GM19025 (cell line): Measurements from ENCODE around the gene TEKT2.

Experiments used
- ATAC-seq: cut with Tn5 transposase; IDR thresholded peaks from one replicate; pipeline ENCODE4 v1.9.1; 2021; ENCODE audit warnings: mild to moderate bottlenecking, low read depth, moderate library complexity; ENCODE audit not compliant: unreplicated experiment

The TEKT2 gene

GRCh38 chr1:36099681-36100341 lies 15.9 kb downstream of the TEKT2 start:
- ATAC-seq: no peak

DNA sequence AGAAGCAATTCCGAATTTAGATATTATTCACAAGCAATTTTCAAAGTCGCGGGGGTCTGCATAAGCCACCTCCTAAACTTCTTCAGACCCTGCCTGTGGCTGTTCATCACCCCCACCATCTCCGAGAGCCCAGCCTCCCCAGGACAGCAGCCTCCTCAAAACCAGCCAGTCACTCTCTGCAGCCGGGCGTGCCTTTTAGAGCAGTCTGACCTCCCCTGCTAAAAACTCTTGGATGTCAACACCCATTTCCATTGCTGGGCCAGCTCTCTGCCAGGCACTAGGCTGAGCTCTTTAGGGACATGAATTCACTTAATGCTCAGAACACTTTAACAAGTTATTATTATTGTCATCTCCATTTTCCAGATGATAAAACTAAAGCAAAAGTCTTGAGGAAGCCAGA lies 16.5 kb downstream of the TEKT2 start:
- no peak for ATAC-seq

DNA sequence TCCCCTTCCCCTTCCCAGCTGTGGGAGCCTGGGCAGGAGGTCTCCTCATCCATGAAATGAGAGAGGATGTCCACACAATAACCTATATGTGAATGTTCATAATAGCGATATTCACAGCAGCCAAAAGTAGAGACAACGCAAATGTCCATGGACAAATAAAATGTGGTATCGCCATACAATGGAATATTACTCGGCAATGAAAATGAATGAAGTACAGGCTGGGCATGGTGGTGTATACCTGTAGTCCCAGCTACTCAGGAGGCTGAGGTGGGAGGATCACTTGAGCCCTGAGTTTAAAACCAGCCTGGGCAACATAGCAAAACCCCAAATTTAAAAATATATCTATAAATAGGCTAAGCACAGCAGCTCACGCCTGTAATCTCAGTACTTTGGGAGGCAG lies 17.7 kb downstream of the TEKT2 start:
- ATAC-seq: no peak

DNA sequence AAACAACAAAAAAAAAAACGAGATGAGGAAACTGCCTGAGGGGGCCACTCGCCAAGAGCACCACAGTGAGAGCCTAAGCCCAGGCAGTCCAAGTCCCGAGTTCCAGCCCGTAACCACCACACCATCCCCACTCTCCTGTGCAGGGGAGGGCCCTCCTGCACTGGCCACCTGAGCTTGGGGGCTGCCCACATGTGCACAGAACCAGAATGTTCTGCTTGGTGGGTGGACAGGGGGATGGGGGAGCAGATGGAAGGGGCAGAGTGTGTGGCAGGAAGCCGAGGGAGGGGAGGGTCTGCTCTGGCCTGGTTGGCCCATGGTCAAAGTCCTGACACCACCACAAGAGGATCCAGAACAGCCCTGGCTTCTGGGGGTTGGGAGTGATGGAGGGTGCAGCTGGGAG lies 22.4 kb downstream of the TEKT2 start:
- no peak for ATAC-seq

GRCh38 chr1:36107394-36107793 lies 23.5 kb downstream of the TEKT2 start:
- no peak for ATAC-seq

- ATAC-seq: no peak
Measured at GRCh38 chr1:36108314-36108713, 24.4 kb downstream of the TEKT2 start.

- no peak for ATAC-seq
Measured at GRCh38 chr1:36109041-36109679, 25.3 kb downstream of the TEKT2 start.

GRCh38 chr1:36111151-36111550 lies 27.3 kb downstream of the TEKT2 start:
- no peak for ATAC-seq

DNA sequence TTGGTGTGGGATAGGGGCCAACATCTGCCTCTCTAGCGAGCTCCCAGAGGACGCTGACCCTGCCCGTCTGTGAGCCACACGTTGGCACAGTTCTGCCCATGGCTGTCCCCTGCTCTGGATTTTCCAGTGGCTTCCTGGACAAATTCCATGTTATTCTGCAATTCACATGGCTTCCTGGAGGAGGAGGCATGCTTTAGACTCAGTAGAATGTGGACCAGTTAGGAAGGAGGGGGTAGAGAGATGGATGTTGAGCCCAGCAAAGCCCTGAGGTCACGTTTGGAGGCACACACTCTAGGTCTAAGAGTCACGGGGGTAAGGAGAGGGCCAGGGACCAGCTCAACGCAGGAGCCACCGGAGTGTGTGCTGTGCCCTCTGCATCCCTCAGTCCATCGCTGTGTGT lies 28.9 kb downstream of the TEKT2 start:
- ATAC-seq: no peak

DNA sequence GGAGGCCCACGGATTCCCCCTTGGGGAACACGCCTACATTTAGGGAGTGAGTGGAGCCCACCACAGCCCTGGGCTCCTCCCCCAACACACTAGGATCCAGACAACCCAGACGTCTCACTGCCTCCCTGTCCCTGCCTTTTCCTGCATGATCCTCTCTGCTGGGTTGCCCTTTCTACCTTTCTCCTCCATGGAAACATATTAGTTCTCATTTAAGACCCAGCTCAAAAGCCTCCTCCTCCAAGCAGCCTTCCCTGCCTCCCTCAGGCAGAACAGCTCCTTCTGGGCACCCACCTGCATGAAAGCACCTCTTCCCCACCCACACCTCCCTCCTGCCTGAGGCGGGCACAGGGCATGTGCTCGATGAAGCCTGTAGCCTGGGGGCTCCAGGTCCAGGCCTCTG lies 30.5 kb downstream of the TEKT2 start:
- ATAC-seq: no peak

DNA sequence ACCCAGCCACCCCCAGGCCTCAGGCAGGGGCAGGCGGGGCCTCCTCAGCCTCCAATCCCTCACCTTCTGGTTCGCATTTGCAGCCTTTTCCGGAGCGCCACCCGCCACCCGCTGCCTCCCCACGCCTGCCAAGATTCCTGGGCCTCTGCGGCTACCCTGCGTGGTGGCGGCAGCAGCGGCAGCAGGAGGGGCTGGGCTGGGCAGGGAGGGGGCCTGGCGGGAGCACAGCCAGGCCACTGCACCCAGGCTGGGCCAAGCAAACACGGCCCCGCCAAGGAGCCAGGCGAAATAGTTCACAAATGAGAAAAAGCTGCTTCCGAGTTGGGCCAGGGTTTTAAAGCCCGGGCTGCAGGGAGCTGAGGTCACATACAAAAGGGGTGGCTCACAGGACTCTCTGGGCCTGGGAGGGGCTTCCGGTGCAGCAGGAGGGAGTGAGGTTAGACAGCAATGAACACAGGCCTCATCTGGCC lies 31.3 kb downstream of the TEKT2 start:
- no peak for ATAC-seq

GRCh38 chr1:36115931-36116330 lies 32.0 kb downstream of the TEKT2 start:
- no peak for ATAC-seq

GRCh38 chr1:36116901-36117300 lies 33.0 kb downstream of the TEKT2 start:
- ATAC-seq: no peak

DNA sequence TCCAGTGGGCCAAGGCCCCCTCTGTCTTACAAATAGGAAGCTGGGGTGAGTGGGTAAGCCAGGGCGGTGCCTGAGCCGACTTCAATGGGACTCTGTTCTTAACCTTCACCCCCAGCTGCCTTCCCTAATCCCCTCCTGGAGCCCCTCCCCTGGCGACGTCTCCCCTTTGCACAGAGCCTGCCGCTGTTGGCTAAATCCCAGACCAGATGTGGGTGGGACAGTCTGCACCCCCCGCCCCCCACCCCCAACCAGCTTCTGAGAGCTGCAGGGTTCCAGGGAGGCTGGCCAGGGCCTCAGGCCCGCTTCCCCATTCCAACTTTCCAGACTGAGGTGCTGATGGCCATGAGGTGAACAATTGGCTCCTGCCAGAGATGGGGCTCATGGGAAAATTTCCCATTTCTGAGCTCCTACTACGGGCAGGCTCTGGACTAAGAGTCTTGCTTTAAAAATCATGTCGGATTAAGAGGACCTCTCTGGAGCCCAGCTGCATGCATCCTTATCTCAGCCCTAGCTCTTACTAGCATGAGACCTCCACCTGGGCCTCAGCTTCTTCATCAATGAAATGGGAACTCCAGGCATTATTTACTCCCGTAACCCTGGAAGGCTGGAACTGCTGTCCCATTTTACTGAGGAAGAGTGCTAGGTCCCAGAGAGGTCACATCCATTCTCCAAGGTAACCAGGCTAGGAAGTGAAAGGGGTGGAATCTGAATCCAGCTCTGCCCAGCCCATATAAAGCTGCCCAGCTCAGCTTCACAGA lies 34.7 kb downstream of the TEKT2 start:
- ATAC-seq: no peak

GRCh38 chr1:36119456-36119855 lies 35.6 kb downstream of the TEKT2 start:
- no peak for ATAC-seq

DNA sequence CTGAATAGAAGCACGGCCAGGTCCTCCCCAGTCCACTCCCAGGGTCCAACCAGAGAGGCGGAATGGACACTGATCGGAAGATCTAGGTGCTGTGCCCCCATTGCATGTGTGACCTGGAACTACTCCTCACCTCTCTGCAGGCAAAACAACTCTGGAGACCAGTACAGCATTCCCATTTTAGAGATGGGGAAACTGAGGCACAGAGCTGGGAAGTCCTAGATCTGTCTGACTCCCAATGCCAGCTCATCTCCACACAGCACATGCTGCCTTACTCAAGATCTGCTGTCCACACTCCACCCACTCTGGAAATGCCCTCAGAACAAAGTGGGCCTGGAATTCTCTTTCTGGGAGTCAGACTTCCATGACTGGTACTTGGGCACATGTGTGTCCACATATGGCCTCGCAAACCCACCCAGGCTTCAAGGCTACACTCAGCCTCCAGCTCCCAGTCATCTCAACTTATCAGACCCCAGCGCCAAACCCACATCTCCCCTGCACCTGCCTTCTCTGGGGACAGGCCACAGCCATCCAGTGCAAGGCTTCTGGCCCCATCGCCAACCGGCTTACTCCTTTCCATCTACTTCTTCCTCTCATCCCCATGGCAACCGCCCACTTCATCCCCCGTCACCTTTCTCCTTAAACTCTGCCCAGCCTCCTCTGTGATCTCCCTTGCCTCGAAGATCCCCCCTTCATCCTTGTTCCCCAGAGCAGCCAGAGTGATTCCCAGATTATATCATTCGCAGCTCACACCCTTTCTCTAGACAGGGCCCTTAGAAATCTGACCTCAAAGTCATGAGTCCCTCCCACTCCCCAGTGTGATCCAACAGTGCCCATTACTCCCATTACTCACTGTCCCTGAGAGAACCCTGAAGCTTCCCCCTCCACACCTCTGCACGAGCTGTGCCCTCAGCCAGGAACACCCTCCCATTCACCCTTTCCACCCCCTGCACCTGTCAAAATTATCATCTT lies 38.5 kb downstream of the TEKT2 start:
- ATAC-seq: no peak

GRCh38 chr1:36123356-36123755 lies 39.5 kb downstream of the TEKT2 start:
- no peak for ATAC-seq

DNA sequence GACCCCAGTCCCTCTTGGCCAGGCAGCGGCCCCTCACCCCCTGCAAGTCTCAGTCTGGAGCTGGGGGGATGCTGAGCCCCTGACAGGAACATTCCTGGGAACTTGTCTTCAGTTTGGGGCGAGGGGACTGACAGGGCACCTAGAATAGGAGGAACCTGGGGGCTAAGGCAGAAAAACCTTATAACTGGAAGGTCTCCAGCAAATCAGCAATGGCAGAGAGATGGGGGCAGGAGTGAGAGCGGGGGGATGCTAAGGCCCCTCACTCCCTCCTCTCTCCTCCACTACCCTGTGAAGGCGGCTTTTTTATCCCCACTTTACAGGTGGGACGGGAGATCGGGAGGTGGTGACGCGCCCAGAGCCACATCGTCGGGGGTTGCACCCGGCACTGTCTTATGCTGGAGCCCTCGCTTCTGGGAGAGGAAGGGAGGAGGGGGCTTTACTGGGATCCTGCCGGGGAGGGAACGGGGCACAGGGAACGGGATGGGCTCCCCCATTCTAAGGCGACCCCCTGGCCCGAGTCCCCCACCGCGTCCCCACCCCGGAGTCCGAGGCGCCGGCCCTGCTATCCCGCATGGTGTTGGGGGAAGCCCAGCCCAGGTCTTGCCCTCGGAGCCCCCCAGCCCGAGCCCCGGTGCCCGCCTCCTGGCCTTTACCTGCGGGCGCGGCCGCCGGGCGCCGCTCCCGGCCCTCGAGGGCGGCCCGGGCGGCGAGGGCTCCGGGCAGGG lies 40.7 kb downstream of the TEKT2 start:
- ATAC-seq: no peak

DNA sequence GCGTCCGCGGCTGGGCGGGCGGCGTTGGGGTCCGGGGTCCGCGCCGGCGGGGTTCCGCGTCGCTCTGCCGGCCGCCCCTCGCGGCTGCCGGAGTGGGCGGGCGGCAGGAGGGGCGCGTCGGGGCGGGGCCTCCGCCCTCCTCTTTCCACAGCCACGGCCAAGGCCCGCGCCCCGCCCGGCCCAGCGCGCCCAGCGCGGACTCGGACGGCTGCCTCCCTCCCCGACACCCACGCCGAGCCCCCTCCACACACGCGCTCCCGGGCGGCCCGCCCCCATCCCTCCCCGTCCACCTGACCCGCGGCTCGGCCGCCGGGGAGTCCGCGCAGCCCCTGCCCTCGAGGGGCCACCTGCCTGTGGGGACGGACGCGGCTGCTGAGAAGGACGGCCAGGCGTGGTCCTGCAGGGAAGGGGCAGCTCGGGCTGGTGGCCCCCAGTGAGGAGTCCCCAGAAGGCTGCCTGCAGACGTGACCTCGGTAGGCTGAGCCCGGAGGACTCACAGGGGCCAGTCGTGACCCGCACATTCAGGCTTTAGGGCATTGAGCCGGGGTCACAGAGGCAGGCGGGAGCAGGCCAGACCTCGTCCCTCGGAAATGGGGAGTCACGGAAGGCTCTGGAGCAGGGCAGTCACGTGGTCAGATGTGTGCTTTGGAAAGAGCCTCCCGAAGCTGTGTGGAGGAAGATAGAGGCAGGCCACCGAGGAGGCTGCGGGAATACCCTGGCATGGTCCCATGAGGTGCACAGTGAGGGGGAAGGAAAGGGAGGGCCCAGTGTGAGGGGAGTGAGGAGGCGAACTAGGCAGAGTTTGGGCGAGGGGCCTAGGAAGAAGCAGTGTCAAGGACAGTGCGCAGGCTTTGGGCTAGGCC lies 41.5 kb downstream of the TEKT2 start, which contains the start of gene COL8A2:
Gene COL8A2, minus strand, starts transcription at position 94 of the 863 bp plus-strand sequence. CDS start 24,980 bp downstream, outside the sequence.
- ATAC-seq: no peak
